Cardiac muscle cell (in vitro differentiated cells and primary cell): ENCODE results near the gene SUFU. TPM values are rescaled to one million over a fixed set of nuclear protein-coding genes. Genes with fewer than 3 reads are reported as not detected.

Source experiments
- DNase-seq, 2 donors: peaks; one replicate each; pipeline versions ENCODE4 v3.0.0 to v3.0.0-alpha.2; 2010 to 2017; ENCODE audit warnings: low read depth in 1 of 2, low spot score in 1 of 2
- H3K27ac ChIP-seq: fragments of 200-600 bp; sonication (generic); 2 replicates; pipeline ENCODE4 v1.5.1; 2016
- H3K27me3 ChIP-seq: fragments of 200-600 bp; sonication (generic); 2 replicates; pipeline ENCODE4 v1.6.0; 2016; ENCODE audit warnings: control low read depth
- H3K36me3 ChIP-seq: fragments of 200-600 bp; sonication (generic); 2 replicates; pipeline ENCODE4 v1.5.1; 2016; ENCODE audit warnings: control low read depth
- H3K4me1 ChIP-seq: fragments of 200-600 bp; sonication (generic); 2 replicates; pipeline ENCODE4 v1.8.1; 2017; ENCODE audit warnings: low read depth, mild to moderate bottlenecking, mixed run types
- H3K4me3 ChIP-seq: fragments of 200-600 bp; sonication (generic); 2 replicates; pipeline ENCODE4 v1.5.1; 2016; ENCODE audit warnings: mild to moderate bottlenecking
- H3K9me3 ChIP-seq: fragments of 200-600 bp; sonication (generic); 2 replicates; pipeline ENCODE4 v1.5.1; 2017; ENCODE audit warnings: low read depth, mild to moderate bottlenecking, control low read depth
- polyA plus RNA-seq: library from polyadenylated mRNA; unstranded; fragments of >200 nt; fragmentation: Nextera tagmentation; extraction: Ambion mirVana; gene quantifications from 2 replicates; pipeline ENCODE4 v1.2.1, GENCODE V29; 2016
- total RNA-seq: library from RNA; depleted of rRNA; stranded (reverse); fragments of >200 nt; gene quantifications from 2 replicates; pipeline ENCODE4 v1.2.3, GENCODE V29; 2016
- TF ChIP-seq, protein P1 (sequence below): IDR thresholded peaks from 2 replicates; pipeline ENCODE4 v1.5.1; 2012; ENCODE audit warnings: low read depth, mild to moderate bottlenecking, low read length

SUFU gene
- total and polyA plus RNA-seq, 2 experiments from 2014 or later: 14.2 to 18.4 TPM

DNA sequence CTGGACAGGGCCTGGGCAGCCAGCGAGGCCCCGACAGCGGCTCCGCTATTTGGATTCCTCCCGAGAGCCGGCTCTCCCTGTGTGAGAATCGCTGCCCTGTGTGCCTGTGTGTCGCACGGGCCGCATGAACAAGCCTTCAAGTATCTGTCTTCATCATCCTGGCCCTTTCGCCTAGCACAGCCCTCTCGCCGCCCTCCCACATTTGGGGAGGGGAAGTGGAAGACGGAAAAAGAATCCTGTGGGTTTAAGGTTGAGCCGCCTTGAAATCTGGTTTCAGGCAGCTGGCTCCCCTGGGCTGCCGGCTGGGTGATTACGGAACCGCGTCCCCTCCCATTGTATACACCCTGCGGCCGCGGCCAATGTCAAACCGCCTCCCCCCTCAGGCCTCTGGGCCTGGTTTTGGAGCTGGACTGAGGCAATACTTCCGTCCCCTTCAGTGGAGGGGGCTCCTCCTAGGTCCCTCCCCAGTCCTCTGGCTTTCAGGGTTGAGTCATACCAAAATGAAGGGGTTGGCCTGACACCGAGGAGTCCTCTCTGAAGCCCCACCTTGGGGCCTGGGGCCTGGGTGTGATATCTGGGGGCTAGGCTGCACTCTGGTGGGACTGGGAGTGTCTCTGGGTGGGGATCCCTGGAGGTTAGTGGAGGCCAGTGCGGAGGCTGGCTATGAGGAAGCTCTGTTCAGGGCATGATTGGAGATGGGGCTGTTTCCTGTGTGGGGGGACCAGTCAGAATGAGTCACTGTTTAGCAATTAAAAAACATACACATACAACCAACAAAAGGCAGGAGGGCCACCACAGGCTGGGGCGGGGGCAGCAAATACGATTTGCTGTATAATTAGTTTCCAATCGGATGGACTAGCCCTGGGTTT is 142.2 kb downstream of the SUFU start:
- peak overlapping the region; percentile 74 for H3K4me3 ChIP-seq
- TF ChIP-seq, protein P1, sequence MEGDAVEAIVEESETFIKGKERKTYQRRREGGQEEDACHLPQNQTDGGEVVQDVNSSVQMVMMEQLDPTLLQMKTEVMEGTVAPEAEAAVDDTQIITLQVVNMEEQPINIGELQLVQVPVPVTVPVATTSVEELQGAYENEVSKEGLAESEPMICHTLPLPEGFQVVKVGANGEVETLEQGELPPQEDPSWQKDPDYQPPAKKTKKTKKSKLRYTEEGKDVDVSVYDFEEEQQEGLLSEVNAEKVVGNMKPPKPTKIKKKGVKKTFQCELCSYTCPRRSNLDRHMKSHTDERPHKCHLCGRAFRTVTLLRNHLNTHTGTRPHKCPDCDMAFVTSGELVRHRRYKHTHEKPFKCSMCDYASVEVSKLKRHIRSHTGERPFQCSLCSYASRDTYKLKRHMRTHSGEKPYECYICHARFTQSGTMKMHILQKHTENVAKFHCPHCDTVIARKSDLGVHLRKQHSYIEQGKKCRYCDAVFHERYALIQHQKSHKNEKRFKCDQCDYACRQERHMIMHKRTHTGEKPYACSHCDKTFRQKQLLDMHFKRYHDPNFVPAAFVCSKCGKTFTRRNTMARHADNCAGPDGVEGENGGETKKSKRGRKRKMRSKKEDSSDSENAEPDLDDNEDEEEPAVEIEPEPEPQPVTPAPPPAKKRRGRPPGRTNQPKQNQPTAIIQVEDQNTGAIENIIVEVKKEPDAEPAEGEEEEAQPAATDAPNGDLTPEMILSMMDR: no peak
- no peaks in the 10 kb centered on the region for H3K9me3 ChIP-seq
- no peaks in the 10 kb centered on the region for H3K27me3 ChIP-seq
- DNase-seq: peak; percentile 68 to 97
- peak overlapping the region; percentile 96 for H3K27ac ChIP-seq
- H3K36me3 ChIP-seq: no peaks in the 10 kb centered on the region
- peaks cover 33% of the 10 kb centered on the region for H3K4me1 ChIP-seq

DNA sequence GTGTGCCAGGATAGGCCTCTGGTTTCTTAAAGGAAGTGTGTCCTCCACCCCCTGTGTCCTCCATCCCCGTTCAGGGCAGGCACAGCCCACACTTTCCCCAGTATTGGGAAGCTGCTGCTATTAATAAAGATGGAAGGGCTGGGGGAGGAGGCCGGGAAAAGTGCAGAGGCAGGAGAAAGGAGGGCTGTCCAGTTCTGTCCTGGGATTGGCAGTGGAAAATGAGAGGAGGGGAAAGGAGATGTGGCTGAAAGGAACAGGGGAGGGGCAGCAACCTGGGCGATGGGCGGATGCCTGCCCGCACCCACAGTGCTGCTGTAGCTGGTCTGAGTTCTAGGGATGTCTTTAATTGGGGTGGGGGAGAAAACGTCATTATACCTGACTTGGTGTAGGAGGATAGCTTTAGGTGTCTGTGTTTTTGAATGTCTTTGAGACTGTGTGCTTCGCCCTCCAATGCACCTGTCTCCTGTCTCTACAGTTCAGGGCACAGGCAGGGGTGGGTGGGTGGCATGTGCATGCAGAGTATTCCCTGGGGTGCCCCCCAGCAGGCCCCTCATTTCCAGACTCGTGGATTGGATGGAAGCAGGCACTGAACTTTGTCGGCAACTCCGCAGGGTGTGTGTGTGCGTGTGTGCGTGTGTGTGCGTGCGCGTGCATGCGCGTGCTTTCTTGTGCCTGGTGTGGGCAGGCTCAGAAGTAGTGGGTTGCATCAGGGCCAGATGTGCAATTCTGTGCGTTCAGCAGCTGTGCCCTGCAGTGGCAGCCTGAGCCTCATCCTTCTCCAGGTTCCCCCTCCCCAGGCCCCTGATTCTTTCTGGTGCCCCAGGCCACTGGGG is 143.1 kb downstream of the SUFU start:
- TF ChIP-seq, protein P1: no peak
- peak overlapping the region; percentile 96 for H3K27ac ChIP-seq
- peaks cover 33% of the 10 kb centered on the region for H3K4me1 ChIP-seq
- H3K36me3 ChIP-seq: no peaks in the 10 kb centered on the region
- DNase-seq: peak; percentile 58 to 82
- H3K4me3 ChIP-seq: peak overlapping the region; percentile 74
- H3K9me3 ChIP-seq: no peaks in the 10 kb centered on the region
- no peaks in the 10 kb centered on the region for H3K27me3 ChIP-seq

DNA sequence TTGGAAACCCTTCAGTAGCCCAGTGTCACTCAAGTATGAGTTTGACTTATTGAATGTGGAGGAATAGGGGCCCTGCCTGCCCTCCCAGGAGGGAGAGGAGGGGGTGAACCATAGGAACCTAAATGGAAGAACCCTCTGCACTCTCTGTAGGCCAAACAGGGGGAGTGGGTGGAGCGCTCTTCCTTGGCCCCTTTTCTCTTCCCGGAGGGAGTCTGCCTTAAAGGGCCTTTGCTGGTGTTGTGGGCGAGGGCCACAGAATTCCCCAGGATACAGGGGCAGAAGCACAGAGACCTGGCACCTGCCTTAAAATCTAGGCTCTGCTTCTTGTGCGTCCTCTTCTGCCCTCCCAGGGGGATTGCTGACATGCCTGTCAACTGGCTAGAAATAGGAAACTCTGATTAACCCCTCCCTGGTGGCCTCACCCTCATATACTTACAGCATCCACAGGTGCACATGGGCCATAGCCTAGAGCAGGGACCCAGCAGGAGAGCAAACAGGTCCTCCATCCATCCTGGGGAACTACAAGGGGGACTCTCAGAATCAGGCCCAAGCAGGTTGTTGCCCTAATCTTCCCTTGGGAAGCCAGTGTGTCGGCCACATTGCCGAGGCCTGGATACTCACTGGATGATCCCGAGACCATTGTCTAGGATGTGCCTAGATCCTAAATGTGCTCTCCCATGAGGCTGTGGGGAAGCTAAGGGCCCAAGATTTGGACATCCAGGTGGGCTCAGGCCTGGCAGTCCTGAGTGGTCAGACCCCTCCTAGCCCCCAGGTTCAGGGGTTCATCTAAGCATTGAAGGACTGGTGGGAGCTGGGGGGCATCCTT is 143.9 kb downstream of the SUFU start:
- H3K36me3 ChIP-seq: no peaks in the 10 kb centered on the region
- DNase-seq: no peak
- peak overlapping the region; percentile 32 for H3K27ac ChIP-seq
- TF ChIP-seq, protein P1: no peak
- H3K4me1 ChIP-seq: peaks cover 33% of the 10 kb centered on the region
- H3K4me3 ChIP-seq: no peak overlapping the region
- H3K9me3 ChIP-seq: no peaks in the 10 kb centered on the region
- no peaks in the 10 kb centered on the region for H3K27me3 ChIP-seq

DNA sequence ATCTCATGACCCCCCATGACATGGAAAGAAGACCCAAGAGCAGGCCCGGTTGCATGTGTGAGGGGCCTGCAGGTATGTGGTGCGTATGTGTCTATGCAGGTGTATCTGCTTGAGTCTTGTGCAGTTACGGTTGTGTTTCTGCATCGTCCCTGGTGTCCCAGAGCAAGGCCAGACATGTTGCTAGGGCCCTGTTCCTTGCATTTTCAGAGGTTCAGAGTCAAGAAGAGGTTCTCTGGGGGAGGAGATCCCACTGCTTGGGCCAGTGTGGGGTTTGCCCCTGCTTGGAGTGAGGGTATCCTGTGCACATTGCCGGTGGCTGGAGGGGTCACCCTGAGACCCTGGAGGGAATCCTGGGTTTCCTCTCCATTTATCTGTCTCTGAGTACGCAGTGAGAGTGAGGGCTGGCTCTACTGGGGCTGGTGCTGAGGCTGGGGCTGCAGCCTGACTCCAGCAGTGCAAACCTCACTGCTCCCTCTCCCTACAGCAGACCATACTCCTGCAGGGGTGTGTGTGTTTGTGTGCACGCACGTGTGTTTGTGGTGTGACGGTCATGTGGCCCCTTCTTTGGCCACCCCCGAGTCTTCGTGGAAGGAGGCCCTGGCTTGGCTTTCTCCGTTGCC is 144.6 kb downstream of the SUFU start:
- TF ChIP-seq, protein P1: no peak
- H3K4me1 ChIP-seq: peaks cover 33% of the 10 kb centered on the region
- no peak overlapping the region for H3K27ac ChIP-seq
- no peaks in the 10 kb centered on the region for H3K27me3 ChIP-seq
- no peaks in the 10 kb centered on the region for H3K9me3 ChIP-seq
- no peak for DNase-seq
- H3K36me3 ChIP-seq: peaks cover 4% of the 10 kb centered on the region
- no peak overlapping the region for H3K4me3 ChIP-seq
